GM21367 (cell line): ENCODE data around the gene NRROS.

Experiments
- ATAC-seq: cut with Tn5 transposase; IDR thresholded peaks from one replicate; pipeline ENCODE4 v1.9.1; 2021; ENCODE audit not compliant: unreplicated experiment

Gene NRROS

DNA sequence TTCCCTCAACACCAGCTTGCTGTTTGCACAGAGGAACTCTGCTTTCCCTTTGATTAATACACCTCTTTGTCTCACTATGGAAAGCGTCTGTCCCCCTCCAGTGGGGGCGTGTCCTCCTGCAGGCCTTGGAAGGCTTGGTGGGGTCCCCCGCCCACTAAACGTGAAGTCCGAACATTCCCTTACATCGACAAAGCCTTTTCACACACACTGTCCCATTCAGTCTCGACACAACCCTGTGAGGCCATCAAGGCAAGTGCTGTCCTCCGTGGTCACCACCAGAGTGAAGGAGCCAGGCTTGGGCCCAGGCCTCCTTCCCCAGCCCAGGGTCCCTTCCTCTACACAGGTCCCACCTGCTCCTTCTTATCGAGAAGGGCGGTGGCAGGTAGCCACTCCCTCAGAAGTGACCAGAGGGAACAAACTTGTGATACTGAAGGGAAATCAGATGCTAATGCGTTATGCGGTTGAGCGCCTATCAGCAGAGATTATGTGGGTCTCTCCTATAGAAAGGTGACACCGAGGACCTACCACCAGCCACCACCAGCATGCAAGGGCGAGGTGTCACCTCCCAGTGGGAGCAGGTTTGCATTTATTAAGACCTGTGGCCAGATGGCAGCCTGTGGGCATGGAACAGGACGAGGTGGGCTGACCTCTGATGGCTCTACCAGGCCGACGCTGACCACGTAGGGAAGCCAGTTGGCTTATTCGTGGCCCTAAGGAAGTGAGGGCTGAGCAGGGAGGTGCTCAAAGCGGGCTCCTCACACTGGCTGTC, 6.6 kb downstream of the NRROS start:
- no peak for ATAC-seq

DNA sequence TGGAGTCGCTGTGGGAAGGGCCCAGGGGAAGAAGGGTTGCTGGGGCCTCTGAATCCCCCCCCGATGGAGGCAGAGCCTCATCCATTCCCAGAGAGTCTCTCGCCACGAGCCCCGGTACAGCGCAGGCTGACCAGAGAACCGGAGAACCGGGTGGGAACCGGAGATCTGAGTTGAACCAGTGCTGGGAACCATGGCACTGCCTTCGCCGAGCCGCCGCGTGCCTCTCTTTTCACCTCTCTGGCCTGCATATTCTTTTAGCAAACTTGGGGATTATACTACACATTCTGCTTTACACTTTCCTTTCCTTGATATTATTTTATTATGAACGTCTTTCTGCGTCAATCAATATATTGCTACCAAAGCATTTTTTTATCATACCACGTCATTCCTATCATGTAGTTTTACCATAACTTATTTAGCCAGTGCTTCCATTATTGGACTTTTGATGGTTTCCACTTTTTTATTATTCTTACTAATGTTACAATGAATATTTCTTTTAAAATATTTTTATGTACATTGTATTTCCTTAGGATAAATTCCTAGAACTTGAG, 7.2 kb downstream of the NRROS start:
- ATAC-seq, result no peak

- ATAC-seq, result no peak
These were observed 11.3 kb downstream of the NRROS start for GRCh38 chr3:196650740-196651311.

DNA sequence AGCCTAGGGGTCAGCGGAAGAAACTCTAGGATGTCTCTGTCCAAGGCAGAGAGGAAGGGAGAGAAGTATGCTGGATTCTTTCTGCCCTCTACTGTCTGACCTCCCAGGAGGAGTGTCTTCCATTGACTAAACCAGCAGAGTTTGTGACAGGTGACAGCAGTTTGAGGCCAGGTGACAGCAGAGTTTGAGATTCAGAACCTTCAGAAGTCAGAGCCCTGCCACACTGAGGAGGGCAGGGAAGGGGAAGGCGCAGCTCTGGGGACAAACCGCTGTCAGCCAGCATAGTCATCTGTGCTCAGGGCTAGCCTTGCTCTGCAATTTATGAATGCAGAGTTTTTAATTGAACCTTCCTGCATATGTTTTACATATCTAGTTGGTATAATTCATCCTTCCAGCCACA, 12.3 kb downstream of the NRROS start:
- ATAC-seq, result no peak

DNA sequence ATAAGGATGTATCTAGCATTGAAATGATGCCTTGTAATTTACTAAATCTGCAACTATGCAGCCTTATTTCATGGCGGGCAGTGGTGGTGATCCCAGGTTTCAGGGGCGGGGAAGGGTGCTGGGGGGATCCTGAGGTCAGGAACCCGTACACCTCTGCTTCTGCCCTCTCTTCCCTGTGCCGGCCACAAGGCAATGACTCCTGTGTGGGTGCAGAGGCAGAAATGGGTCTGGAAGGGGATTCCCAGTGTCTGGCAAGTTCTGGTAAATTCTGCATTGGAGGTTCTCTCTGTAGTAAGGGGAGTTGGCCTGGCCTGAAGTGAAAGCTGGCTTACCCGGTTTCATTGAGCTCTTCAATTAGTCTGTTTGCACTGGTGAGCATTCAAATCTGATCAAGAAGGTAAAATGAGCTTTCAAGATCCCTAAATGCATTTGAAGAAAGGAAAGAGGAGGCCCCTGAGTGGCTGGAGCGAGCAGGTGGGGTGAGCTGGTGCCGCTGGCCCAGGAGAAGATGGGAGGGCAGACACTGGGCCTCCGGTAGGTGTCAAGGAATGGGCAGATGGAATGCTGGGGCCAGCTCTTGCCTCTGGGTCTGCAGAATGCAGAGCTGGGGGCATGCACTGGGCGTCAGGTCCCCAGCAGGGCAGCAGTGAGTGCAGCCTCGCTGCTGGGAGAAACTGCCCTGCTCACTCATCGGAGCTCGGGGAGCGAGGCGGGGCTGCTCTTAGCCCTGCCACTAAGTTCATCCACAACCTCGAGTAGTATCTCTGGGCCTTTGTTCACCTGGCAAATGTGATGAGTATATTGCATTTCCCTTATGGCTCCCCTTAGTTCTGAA, 13.7 kb downstream of the NRROS start:
- no peak for ATAC-seq

DNA sequence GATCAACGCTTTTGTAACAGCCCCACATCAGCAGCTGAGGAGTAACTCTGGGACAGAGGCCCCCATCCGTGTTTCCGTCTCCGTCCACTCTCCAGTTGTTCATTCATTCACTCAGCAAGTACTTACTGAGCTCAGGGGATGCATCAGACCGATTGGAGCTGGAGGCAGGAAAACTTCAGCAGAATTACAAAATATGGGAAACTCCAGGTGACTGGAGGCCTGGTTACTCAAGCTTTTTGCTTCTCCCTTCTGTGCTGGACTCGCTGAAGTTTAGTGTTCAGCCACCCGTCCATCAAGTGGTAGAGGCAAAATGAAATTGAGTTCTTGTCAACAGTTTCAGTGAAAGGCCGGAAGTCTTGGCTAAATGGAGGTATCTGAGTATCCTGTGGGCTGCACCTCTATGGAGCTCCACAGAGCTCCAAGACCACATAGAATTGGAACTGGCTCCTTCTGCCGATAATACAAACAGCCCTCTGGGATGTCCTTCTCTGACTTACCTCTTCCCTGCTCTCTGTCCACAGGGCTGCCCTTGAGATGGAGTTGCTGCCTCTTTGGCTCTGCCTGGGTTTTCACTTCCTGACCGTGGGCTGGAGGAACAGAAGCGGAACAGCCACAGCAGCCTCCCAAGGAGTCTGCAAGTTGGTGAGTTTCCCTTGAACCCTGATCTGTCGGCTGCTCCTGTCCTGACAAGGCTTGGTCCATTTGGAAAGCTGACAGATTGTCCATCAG, 14.7 kb downstream of the NRROS start:
- no peak for ATAC-seq

GRCh38 chr3:196654735-196655090, 15.2 kb downstream of the NRROS start:
- no peak for ATAC-seq

DNA sequence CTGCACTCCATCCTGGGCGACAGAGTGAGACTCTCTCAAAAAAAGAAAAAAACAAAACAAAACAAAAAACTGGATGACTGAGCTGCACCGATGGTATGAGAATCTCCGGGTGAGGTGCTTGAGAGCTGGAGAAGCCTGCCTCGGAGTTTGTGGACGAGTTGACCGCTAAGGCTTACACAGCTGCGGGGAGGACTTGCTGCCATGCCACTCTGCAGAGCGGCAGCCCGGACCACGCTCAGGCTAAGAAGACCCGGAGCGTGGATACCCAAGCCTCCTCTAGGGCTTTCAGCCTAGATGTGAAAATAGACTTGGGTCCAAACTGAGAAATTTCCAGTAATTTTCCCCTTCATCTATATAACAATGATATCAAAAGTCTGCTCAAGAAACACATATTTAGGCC, 16.0 kb downstream of the NRROS start:
- ATAC-seq, result no peak

- ATAC-seq, result no peak
These were observed 16.7 kb downstream of the NRROS start for GRCh38 chr3:196656213-196656612.

DNA sequence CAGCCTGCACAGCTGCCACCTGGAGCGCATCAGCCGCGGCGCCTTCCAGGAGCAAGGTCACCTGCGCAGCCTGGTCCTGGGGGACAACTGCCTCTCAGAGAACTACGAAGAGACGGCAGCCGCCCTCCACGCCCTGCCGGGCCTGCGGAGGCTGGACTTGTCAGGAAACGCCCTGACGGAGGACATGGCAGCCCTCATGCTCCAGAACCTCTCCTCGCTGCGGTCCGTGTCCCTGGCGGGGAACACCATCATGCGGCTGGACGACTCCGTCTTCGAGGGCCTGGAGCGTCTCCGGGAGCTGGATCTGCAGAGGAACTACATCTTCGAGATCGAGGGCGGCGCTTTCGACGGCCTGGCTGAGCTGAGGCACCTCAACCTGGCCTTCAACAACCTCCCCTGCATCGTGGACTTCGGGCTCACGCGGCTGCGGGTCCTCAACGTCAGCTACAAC, 20.4 kb downstream of the NRROS start:
- no peak for ATAC-seq

- ATAC-seq, result no peak
These were observed 21.1 kb downstream of the NRROS start for GRCh38 chr3:196660381-196661166.

DNA sequence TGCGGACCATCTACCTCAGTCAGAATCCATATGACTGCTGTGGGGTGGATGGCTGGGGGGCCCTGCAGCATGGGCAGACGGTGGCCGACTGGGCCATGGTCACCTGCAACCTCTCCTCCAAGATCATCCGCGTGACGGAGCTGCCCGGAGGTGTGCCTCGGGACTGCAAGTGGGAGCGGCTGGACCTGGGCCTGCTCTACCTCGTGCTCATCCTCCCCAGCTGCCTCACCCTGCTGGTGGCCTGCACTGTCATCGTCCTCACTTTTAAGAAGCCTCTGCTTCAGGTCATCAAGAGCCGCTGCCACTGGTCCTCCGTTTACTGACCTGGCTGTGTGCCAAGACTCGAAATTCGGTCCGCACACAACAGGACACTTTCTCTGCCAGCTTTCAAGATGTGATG, 21.9 kb downstream of the NRROS start:
- ATAC-seq, result no peak

DNA sequence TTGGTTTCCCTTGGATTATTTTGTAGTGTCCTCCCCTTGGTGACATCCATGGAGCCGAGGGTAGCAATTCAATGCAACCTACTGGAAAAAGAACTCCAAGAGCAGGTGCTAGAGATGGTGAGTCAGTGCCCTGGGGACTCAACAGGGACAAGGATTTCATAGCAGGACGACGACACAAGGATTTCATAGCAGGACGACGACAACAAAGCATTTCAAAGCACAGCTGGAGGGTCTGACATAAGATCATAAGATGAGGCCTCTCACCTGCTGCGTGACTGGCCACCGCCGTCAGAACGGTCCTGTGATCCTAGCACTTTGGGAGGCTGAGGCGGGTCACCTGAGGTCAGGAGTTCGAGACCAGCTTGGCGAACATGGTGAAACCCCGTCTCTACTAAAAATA, 22.5 kb downstream of the NRROS start:
- ATAC-seq, result no peak

DNA sequence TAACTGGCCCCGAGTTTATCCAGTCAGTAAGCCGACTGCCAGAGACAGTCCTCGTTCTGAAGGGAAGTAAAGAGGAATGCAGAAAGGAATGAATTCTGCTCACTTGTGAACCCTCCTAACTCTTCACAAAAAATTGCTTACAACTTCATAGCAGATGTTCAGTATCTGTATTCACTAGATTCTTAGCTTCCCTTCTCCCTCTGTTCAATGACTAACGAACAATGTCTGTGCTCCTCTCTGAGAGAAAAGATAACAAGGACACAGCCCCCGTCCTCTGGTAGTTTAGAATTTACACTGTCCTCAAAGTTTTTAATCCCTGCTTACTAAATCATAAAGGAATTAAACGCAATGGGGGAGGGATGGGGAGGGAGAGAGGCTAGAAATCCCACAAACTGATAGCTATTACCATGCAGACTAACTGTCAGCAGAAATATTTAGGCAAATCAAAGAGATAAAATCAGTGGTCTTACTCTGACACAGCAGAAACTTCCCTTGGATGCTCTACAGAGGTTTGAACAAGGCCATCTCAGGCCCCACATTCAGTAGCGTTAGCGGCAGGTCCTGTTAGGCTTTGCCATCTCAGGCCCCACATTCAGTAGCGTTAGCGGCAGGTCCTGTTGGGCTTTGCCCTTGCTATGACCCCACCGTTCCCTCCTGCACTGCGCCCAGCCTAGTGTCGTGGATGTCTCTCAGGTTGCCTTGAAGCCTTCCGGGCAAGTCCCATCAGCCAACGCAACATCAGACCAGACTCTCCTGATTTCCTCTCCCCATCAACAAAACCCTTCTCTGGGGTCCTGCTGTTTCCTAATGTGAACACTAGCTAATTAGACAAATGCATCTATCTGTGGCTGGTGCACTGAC, 23.4 kb downstream of the NRROS start:
- ATAC-seq, result no peak

DNA sequence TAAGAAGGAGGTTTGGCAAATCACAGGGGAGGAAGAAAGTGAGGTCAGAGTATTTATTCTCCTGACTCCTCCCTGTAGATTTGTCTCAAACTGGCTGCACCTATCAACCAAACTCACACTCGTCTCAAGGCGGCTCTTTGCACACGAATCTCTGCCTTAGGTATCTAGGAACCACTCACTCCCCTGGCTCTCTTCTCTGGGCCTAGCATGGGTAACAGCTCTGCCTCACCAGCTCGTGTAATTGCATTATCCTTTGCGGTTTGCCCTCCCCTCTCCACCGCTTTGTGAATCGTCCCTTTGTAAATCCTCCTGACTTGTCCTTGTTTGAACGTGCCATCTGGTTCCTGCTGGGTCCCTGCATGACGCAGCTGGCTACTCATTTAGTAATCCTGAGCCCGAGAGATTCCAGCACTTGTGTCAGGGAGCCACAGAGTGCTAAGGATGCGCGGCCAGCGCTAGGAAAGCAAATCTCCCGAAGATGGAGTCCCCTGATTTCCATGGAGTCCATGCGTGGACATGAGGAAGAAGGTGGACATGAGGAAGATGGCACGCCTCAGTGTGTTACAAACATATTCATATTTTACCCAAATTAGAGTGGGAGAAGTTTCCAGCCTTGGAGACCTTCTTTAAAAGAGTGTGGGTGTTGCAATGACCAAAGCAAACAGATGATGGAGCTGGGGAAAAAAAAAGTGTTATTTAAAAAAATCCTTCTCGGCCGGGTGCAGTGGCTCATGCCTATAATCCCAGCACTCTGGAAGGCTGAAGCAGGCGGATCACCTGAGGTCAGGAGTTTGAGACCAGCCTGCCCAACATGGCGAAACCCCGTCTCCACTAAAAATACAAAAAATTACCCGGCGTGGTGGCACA, 26.7 kb downstream of the NRROS start:
- ATAC-seq, result no peak

DNA sequence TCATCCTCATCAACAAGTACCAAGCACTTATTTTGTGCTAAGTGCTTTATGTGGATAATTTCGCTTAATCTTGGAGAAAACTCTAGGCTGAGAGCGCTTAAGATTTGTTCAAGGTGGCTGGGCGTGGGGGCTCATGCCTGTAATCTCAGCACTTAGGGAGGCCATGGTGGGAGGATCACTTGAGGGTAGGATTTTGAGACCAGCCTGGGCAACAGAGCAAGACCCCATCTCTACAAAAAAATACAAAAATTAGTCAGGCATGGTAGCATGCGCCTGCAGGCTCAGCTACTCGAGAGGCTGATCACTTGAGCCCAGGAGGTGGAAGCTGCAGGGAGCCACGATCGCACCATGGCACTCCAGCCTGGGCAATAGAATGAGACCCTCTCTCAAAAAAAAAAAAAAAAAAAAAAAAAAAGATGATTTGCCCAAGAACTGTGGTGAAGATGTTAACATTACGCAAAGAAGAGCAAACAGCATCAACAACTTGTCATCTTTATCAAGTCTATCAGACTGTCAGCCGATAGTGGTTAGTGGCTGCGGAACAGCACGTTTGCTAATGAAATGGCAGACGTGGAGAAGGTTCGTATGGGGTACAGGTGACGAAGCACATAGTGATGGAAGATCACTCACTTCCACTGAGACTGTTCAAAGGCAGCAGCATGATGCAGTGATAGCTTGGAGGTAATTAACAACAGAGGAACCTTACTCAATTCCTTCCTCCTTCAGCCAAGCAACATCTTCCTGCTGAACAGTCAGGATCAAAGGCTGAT, 27.7 kb downstream of the NRROS start:
- no peak for ATAC-seq

DNA sequence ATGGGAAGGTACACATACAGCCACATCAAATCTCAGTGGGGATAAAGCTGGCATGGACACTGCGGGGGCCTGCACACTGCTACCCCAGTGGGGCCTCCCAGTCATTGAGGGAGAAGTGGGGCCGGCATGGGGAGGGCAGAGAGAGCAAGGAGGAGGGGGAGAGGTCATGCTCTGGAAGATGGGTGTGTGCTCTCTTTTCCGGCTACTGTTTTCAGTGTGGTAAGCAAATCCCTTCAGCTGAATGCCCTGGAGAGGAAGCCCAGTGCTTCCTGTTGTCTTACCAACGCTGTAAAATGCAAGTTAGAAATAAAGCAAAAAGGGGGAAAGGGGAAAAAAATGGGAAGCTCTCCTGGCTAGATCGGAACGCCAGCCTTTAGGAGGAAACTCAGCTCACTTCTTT, 30.8 kb downstream of the NRROS start:
- no peak for ATAC-seq

- no peak for ATAC-seq
These were observed 34.1 kb downstream of the NRROS start for GRCh38 chr3:196673632-196674031.
